Adrenal gland (tissue), 12 donors: ENCODE results near the gene DZANK1. TPM values are rescaled to one million over a fixed set of nuclear protein-coding genes. Genes with fewer than 3 reads are reported as not detected.
"Not testable (repeated sequence)": the region's sequence is repeated elsewhere in the genome, so short reads cannot be mapped to it uniquely, and the experiment has no call there.

Experiments used
- DNase-seq, 7 donors: peaks; one replicate each; pipeline ENCODE4 v3.0.0-alpha.2; 2019 to 2020
- H3K27ac ChIP-seq, 5 donors: fragments of 200-600 bp; sonication (generic) in 4 of 5; 1 replicate in 3 of 5; 2 replicates in 2 of 5; pipeline versions ENCODE4 v1.5.1 to v1.8.0; 2016 to 2020; ENCODE audit warnings: mild to moderate bottlenecking in 1 of 5
- H3K27me3 ChIP-seq: fragments of 200-600 bp; 2 replicates; pipeline ENCODE4 v1.8.0; 2021
- H3K36me3 ChIP-seq, 2 donors: fragments of 200-600 bp; replicated peaks in 1 of 2; 1 replicate in 1 of 2; 2 replicates in 1 of 2; pipeline versions ENCODE4 v1.5.1 to v1.8.0; 2018 to 2022
- H3K4me1 ChIP-seq, 2 donors: fragments of 200-600 bp; replicated peaks in 1 of 2; 1 replicate in 1 of 2; 2 replicates in 1 of 2; pipeline versions ENCODE4 v1.5.1 to v1.8.0; 2018 to 2021
- H3K4me3 ChIP-seq, 4 donors: fragments of 200-600 bp; sonication (generic) in 3 of 4; one replicate each; pipeline ENCODE4 v1.5.1; 2016 to 2018
- H3K9me3 ChIP-seq, 3 donors: fragments of 200-600 bp; sonication (generic) in 1 of 3; replicated peaks in 1 of 3; 1 replicate in 2 of 3; 2 replicates in 1 of 3; pipeline versions ENCODE4 v1.5.1 to v1.8.0; 2016 to 2021
- CTCF ChIP-seq, 6 experiments: fragments of 450-650 bp in 4 of 6; fragments of 200-600 bp in 2 of 6; sonication (generic) in 1 of 6; IDR thresholded peaks; 1 replicate in 5 of 6; 2 replicates in 1 of 6; pipeline versions ENCODE4 v1.5.1 to v1.8.0; 2016 to 2021; ENCODE audit warnings: antibody characterized with exemption in 6 of 6, mild to moderate bottlenecking in 2 of 6, moderate library complexity in 1 of 6
- POLR2A ChIP-seq, 2 donors: fragments of 450-650 bp; IDR thresholded peaks; one replicate each; pipeline ENCODE4 v1.6.1; 2017; ENCODE audit warnings: antibody characterized with exemption in 2 of 2, mild to moderate bottlenecking in 2 of 2, moderate library complexity in 1 of 2
- WGBS, 4 donors: extraction: QIAGEN DNeasy Blood & Tissue Kit in 2 of 4; methylation state at CpG; one replicate each; pipeline versions ENCODE4 v1.1.5 to v1.1.7; 2013 to 2017; 5-methylcytosine and 5-hydroxymethylcytosine counted together
- intact Hi-C, 2 donors: fragments of 100-400 bp; cut with DNase I; formaldehyde crosslinking; loops; one replicate each; pipeline versions ENCODE4 v1.14.1 to v1.15.0; 2022 to 2023
- microRNA counts, 2 donors: library from miRNA; unstranded; fragments of <30 nt; microRNA quantifications; one replicate each; lab custom pipeline; 2016
- microRNA-seq, 3 donors: library from miRNA; unstranded; fragments of <30 nt; microRNA quantifications; one replicate each; pipeline ENCODE4, GENCODE V29; 2017 to 2020
- polyA plus RNA-seq, 3 donors: library from polyadenylated mRNA; stranded (reverse); fragments of 200-250 nt in 2 of 3; fragments of 350-450 nt in 1 of 3; fragmentation: Illumina TruSeq in 1 of 3; extraction: RNeasy Lipid Tissue Mini Kit (QIAGEN cat#74804) in 1 of 3; gene quantifications; one replicate each; pipeline ENCODE4 v1.2.3, GENCODE V29; 2013 to 2014
- small RNA-seq, 2 donors: library from RNA; depleted of rRNA; stranded (forward); fragments of <200 nt; gene quantifications; one replicate each; pipeline ENCODE3, GENCODE V24; 2016
- total RNA-seq, 9 donors: library from RNA; depleted of rRNA in 4 of 9; stranded (reverse); fragments of >200 nt in 4 of 9; fragments of 120-200 nt in 1 of 9; fragmentation: NEBNext Ultra II Directional in 1 of 9; extraction: Animal tissue kit (Norgen Biotek cat#: 25700) in 1 of 9; gene quantifications; one replicate each; pipeline versions ENCODE4 v1.1.0 to v1.2.4, GENCODE V29; 2013 to 2023
- donor health status: healthy with polysubstance abuse.
- donor health status: Bipolar disorder and iron deficiency.
- donor health status: DM: yes; HTN: yes; CAD: no.
- donor health status: DM: no; HTN: no; CAD: no.
- donor health status: DM: no; HTN: no; CAD: no.
- donor health status: DM: yes; HTN: yes; CAD: no.

The DZANK1 gene
- total and polyA plus RNA-seq, 12 donors: 1.3 to 5.7 (median 3.0) TPM

GRCh38 chr20:18360635-18361034, 106.2 kb downstream of the DZANK1 start:
- no peaks in the 10 kb centered on the region for H3K9me3 ChIP-seq
- WGBS, 4 donors: 19 to 61% (median 44%) methylated on average over 1 of the region's 1 CpG
- no peak overlapping the region for H3K27ac ChIP-seq
- intact Hi-C loops: no loop called here
- H3K4me1 ChIP-seq: no peaks in the 10 kb centered on the region
- H3K4me3 ChIP-seq: no peak overlapping the region
- TF ChIP-seq CTCF (IDR thresholded peaks at IDR 0.05): no peak
- no peak for TF ChIP-seq POLR2A (IDR thresholded peaks at IDR 0.05)
- H3K27me3 ChIP-seq: no peaks in the 10 kb centered on the region
- no peaks in the 10 kb centered on the region for H3K36me3 ChIP-seq
- DNase-seq: no peak

DNA sequence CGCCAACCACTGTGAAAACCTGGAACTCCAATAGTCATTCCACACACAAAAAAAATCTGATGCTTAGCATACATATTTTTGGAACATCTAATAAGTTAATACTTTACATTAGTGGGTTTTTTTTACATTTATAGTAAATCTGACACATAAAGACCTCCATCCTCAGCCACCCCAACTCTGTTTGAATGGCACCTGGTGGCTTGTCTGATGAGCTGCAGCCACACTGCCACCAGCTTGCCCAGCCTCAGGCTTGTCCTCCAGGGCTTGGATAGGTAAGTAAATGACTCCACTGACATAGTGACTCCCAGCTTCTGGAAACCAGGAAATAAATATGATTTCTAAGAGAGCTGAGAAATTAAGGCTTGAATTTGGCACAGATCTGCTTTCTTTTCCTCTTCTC, 107.0 kb downstream of the DZANK1 start:
- DNase-seq: no peak
- no peaks in the 10 kb centered on the region for H3K4me1 ChIP-seq
- no peaks in the 10 kb centered on the region for H3K36me3 ChIP-seq
- no peak for TF ChIP-seq CTCF (IDR thresholded peaks at IDR 0.05)
- no peak for TF ChIP-seq POLR2A (IDR thresholded peaks at IDR 0.05)
- intact Hi-C loops: no loop called here
- H3K9me3 ChIP-seq: no peaks in the 10 kb centered on the region
- no peak overlapping the region for H3K4me3 ChIP-seq
- no peak overlapping the region for H3K27ac ChIP-seq
- no peaks in the 10 kb centered on the region for H3K27me3 ChIP-seq
- 94 to 100% (median 95%) methylated on average over 1 of the region's 1 CpG for WGBS, 4 donors

- H3K4me3 ChIP-seq, H3K36me3 ChIP-seq, H3K4me1 ChIP-seq, intact Hi-C loops, H3K9me3 ChIP-seq, DNase-seq, H3K27ac ChIP-seq, H3K27me3 ChIP-seq: not testable (repeated sequence)
- WGBS, 4 donors: 55 to 64% (median 63%) methylated on average over 3 of the region's 3 CpGs
Measured at GRCh38 chr20:18349749-18350148, 117.1 kb downstream of the DZANK1 start.

MicroRNAs encoded within 50 kb of the gene (microRNA counts, 767-probe panel; counts per million panel counts)
- microRNA hsa-miR-3192 (lab: Ali Mortazavi, UCI): 0 counts per million in 2 donors

Small RNA genes within 50 kb of the gene (microRNA-seq; reads per million reads assigned to microRNA genes)
- 0.45 to 1.1 (median 0.85) reads per million in 3 donors for gene MIR3192

Small RNA genes within 50 kb of the gene (small RNA-seq; reads per million reads assigned to genes)
- 0 to 0.08 reads per million in 2 donors for gene MIR3192
- 0 reads per million in 2 donors for gene RNA5SP476

Other genes with a start within 250 kb of the DZANK1 start
- 10 to 100 TPM in 8 of 9 donors, 1 to 10 TPM in 1; 7.1 to 27.9 (median 12.4) TPM for gene ZNF133, start 178.5 kb downstream of the DZANK1 start, total RNA-seq
- gene ZNF133, start 178.5 kb downstream of the DZANK1 start, polyA plus RNA-seq: 10 to 100 TPM in 2 of 3 donors, 1 to 10 TPM in 1; 8.0 to 54.9 (median 53.8) TPM
- 10 to 100 TPM in 3 of 9 donors, 1 to 10 TPM in 6; 4.4 to 26.3 (median 8.5) TPM for gene POLR3F, start 360 bp upstream of the DZANK1 start, total RNA-seq
- 10 to 100 TPM in 2 of 3 donors, 1 to 10 TPM in 1; 9.4 to 17.1 (median 13.4) TPM for gene POLR3F, start 360 bp upstream of the DZANK1 start, polyA plus RNA-seq
- gene RBBP9, start 30.2 kb upstream of the DZANK1 start, total RNA-seq: 10 to 100 TPM; 22.8 to 45.7 (median 27.9) TPM
- gene RBBP9, start 30.2 kb upstream of the DZANK1 start, polyA plus RNA-seq: 10 to 100 TPM in 1 of 3 donors, 1 to 10 TPM in 2; 5.3 to 46.3 (median 5.6) TPM
- 100 to 1,000 TPM in 1 of 9 donors, 10 to 100 TPM in 8; 63.4 to 241 (median 77.1) TPM for gene SEC23B, start 40.9 kb upstream of the DZANK1 start, total RNA-seq
- gene SEC23B, start 40.9 kb upstream of the DZANK1 start, polyA plus RNA-seq: 100 to 1,000 TPM in 1 of 3 donors, 1 to 10 TPM in 2; 7.1 to 189 (median 8.5) TPM
- gene SMIM26, start 100.4 kb upstream of the DZANK1 start, total RNA-seq: 100 to 1,000 TPM in 8 of 9 donors, 10 to 100 TPM in 1; 88.6 to 337 (median 121) TPM
- gene SMIM26, start 100.4 kb upstream of the DZANK1 start, polyA plus RNA-seq: 100 to 1,000 TPM; 123 to 242 (median 199) TPM
- 10 to 100 TPM; 19.0 to 37.0 (median 33.4) TPM for gene DTD1, start 121.0 kb upstream of the DZANK1 start, total RNA-seq
- 10 to 100 TPM in 2 of 3 donors, 1 to 10 TPM in 1; 9.5 to 38.9 (median 13.9) TPM for gene DTD1, start 121.0 kb upstream of the DZANK1 start, polyA plus RNA-seq